Natural killer cell (primary cell): ENCODE measurements around the gene GABRB3. TPM values are rescaled to one million over a fixed set of nuclear protein-coding genes. Genes with fewer than 3 reads are reported as not detected.

Experiments
- ATAC-seq, 3 donors: fragments of 150-1000 bp in 2 of 3; fragments of 200-7000 bp in 1 of 3; cut with Tn5 transposase; 1 replicate in 1 of 3; 2 replicates in 2 of 3; pipeline ENCODE4 v1.10.0; 2021; ENCODE audit warnings: mild to moderate bottlenecking in 2 of 3, moderate library complexity in 2 of 3
- DNase-seq, 2 donors: peaks; one replicate each; pipeline versions ENCODE4 v3.0.0 to v3.0.0-alpha.2; 2013 to 2021; ENCODE audit warnings: mixed read lengths in 1 of 2
- H3K27ac ChIP-seq: one replicate; pipeline ENCODE4 v1.5.1; 2013; ENCODE audit warnings: mild to moderate bottlenecking, low read length
- H3K27me3 ChIP-seq: one replicate; pipeline ENCODE4 v1.6.1; 2013; ENCODE audit warnings: low read length; ENCODE audit not compliant: control insufficient read depth, insufficient read depth
- H3K36me3 ChIP-seq: one replicate; pipeline ENCODE4 v1.6.1; 2013; ENCODE audit warnings: low read length; ENCODE audit not compliant: control insufficient read depth, insufficient read depth
- H3K4me1 ChIP-seq: one replicate; pipeline ENCODE4 v1.6.1; 2013; ENCODE audit warnings: low read length; ENCODE audit not compliant: control insufficient read depth, insufficient read depth
- H3K4me3 ChIP-seq: one replicate; pipeline ENCODE4 v1.5.1; 2013; ENCODE audit warnings: low read length
- H3K9me3 ChIP-seq: one replicate; pipeline ENCODE4 v1.6.1; 2013; ENCODE audit warnings: low read length; ENCODE audit not compliant: control insufficient read depth, insufficient read depth
- H3K27ac Mint-ChIP-seq, 2 donors: one replicate each; pipeline ENCODE4 v1.8.0; 2022; ENCODE audit warnings: mild to moderate bottlenecking in 2 of 2, mixed read lengths in 2 of 2, moderate library complexity in 1 of 2
- H3K27me3 Mint-ChIP-seq, 2 donors: one replicate each; pipeline ENCODE4 v1.8.0; 2022; ENCODE audit warnings: low read depth in 2 of 2, mixed read lengths in 2 of 2
- H3K36me3 Mint-ChIP-seq: one replicate; pipeline ENCODE4 v1.8.0; 2022; ENCODE audit warnings: mixed read lengths
- H3K4me1 Mint-ChIP-seq, 2 donors: one replicate each; pipeline ENCODE4 v1.8.0; 2022; ENCODE audit warnings: mixed read lengths in 2 of 2
- H3K4me3 Mint-ChIP-seq: one replicate; pipeline ENCODE4 v1.8.0; 2022; ENCODE audit warnings: mild to moderate bottlenecking, moderate library complexity, mixed read lengths
- H3K9me3 Mint-ChIP-seq, 2 donors: one replicate each; pipeline ENCODE4 v1.8.0; 2022; ENCODE audit warnings: mixed read lengths in 2 of 2
- CTCF ChIP-seq: fragments of 200-600 bp; IDR thresholded peaks from one replicate; pipeline ENCODE4 v1.8.0; 2022; ENCODE audit warnings: antibody characterized with exemption
- WGBS: methylation state at CpG from one replicate; pipeline ENCODE4 v1.1.7; 2013; ENCODE audit warnings: missing lambda C conversion rate; ENCODE audit not compliant: insufficient coverage; 5-methylcytosine and 5-hydroxymethylcytosine counted together
- intact Hi-C: fragments of 100-400 bp; cut with micrococcal nuclease; formaldehyde crosslinking; loops from one replicate; pipeline ENCODE4 v1.14.2; 2022
- total RNA-seq, 4 donors: library from RNA; stranded (reverse); fragments of 120-200 nt in 1 of 4; gene quantifications; one replicate each; pipeline versions ENCODE4 v1.2.3 to v1.2.4, GENCODE V29; 2013 to 2022

Gene GABRB3
- total RNA-seq, 3 donors from 2014 or later (not counting 1 experiment from before 2014, with no cell fraction given): not detected

DNA sequence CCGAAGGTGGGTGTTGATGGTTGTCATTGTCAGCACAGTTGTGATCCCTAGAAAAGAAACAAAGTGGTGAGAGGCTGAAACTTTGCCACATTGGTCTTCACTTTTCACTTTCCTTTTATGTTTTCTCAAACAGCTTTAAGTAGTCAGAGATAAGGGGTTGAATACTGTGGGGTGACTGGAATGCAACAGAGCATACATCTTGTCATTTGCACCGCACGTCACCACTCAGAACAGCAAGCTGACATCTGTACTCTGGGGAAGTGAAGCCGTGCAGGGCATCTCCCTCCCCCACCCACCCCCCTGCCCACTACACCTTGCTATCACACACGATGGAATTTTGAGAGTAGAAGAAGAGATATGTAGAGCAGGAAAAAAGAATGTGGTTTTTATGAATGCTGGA, 211.7 kb downstream of the GABRB3 start:
- H3K27me3 ChIP-seq: no peaks in the 10 kb centered on the region

GRCh38 chr15:26555898-26556297, 217.0 kb downstream of the GABRB3 start:
- DNase-seq (no peak), ATAC-seq (no peak)
- no peaks in the 10 kb centered on the region for H3K36me3 Mint-ChIP-seq
- intact Hi-C loops: no loop called here
- no peak for TF ChIP-seq CTCF
- Histone ChIP-seq H3K4me1 (no peaks in the 10 kb centered on the region), H3K9me3 (peaks cover 5% of the 10 kb centered on the region), H3K27me3 (no peaks in the 10 kb centered on the region), H3K36me3 (no peaks in the 10 kb centered on the region), H3K27ac (no peak overlapping the region), H3K4me3 (no peak overlapping the region)
- H3K9me3 Mint-ChIP-seq: peaks cover 7 to 17% of the 10 kb centered on the region in 2 donors
- H3K27ac Mint-ChIP-seq: no peak overlapping the region
- H3K4me1 Mint-ChIP-seq: no peaks in the 10 kb centered on the region
- no peak overlapping the region for H3K4me3 Mint-ChIP-seq
- no peaks in the 10 kb centered on the region for H3K27me3 Mint-ChIP-seq
- WGBS: 82% methylated on average over 1 of the region's 3 CpGs

More for the DNA sequence above, 211.7 kb downstream of the GABRB3 start:
- no peak overlapping the region for H3K27ac Mint-ChIP-seq
- no peaks in the 10 kb centered on the region for H3K27me3 Mint-ChIP-seq
- no peak for ATAC-seq
- H3K4me3 Mint-ChIP-seq: no peak overlapping the region
- peaks cover 3 to 9% of the 10 kb centered on the region in 2 donors for H3K9me3 Mint-ChIP-seq
- peaks cover 14% of the 10 kb centered on the region for H3K9me3 ChIP-seq
- no peaks in the 10 kb centered on the region for H3K36me3 Mint-ChIP-seq
- H3K4me1 Mint-ChIP-seq: no peaks in the 10 kb centered on the region
- 85% methylated on average over 4 of the region's 5 CpGs for WGBS
- H3K27ac ChIP-seq: no peak overlapping the region
- intact Hi-C loops: no loop called here
- H3K4me1 ChIP-seq: no peaks in the 10 kb centered on the region
- TF ChIP-seq CTCF: no peak
- H3K36me3 ChIP-seq: no peaks in the 10 kb centered on the region
- no peak overlapping the region for H3K4me3 ChIP-seq
- DNase-seq: no peak

DNA sequence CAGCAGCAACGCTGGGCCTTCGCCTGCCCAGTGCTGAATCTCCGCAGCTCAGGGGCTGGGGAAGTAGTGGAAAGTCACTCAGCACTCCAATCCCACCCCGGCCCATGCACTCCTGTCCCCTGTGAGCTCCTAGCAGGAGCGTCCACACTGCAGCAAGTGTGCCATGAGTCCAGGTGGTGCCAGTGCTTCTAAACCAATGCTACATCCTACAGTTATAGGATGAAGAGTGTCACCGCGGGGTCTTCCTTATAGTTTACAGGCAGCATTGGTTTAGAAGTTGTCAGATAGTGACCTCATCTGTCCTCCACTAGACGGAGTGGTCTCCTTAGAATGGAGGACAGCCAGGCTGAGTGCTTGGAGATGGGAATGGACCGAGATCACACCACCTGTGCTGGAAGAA, 221.4 kb downstream of the GABRB3 start:
- H3K36me3 Mint-ChIP-seq: no peaks in the 10 kb centered on the region
- Histone ChIP-seq H3K27ac (no peak overlapping the region), H3K4me3 (no peak overlapping the region), H3K9me3 (peaks cover 8% of the 10 kb centered on the region), H3K36me3 (no peaks in the 10 kb centered on the region), H3K27me3 (no peaks in the 10 kb centered on the region), H3K4me1 (no peaks in the 10 kb centered on the region)
- no peaks in the 10 kb centered on the region for H3K27me3 Mint-ChIP-seq
- no peak overlapping the region for H3K4me3 Mint-ChIP-seq
- intact Hi-C loops: no loop called here
- H3K9me3 Mint-ChIP-seq: peaks cover 14 to 21% of the 10 kb centered on the region in 2 donors
- no peak for DNase-seq
- no peak overlapping the region for H3K27ac Mint-ChIP-seq
- no peaks in the 10 kb centered on the region for H3K4me1 Mint-ChIP-seq
- WGBS: 91% methylated on average over 9 of the region's 9 CpGs
- TF ChIP-seq CTCF: no peak
- ATAC-seq: no peak

DNA sequence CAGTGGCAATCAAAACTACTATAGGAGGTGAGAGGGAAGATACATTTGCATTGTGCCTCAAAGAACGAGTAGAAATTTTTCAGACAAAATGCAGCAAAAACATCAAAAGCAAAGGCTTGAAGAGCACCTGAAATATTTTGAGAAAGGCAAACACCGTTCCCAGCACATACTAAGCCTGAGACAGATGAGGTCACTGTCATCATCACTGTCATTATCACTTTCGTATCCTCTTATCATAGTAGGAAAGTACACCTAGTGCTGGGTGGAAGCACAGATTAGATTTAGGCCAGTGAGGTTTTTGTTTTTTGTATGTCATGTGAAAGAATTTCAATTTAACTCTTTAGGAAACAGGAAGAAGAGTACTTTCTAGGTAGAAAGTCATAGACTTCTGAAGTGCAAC, 222.0 kb downstream of the GABRB3 start:
- Mint-ChIP-seq H3K27ac (no peak overlapping the region), H3K4me1 (no peaks in the 10 kb centered on the region), H3K27me3 (no peaks in the 10 kb centered on the region), H3K9me3 (peaks cover 11 to 21% of the 10 kb centered on the region in 2 donors), H3K36me3 (no peaks in the 10 kb centered on the region), H3K4me3 (no peak overlapping the region)
- intact Hi-C loops: no loop called here
- no peak for TF ChIP-seq CTCF
- Histone ChIP-seq H3K4me3 (no peak overlapping the region), H3K9me3 (peaks cover 9% of the 10 kb centered on the region), H3K27ac (no peak overlapping the region), H3K4me1 (no peaks in the 10 kb centered on the region), H3K36me3 (no peaks in the 10 kb centered on the region), H3K27me3 (no peaks in the 10 kb centered on the region)
- ATAC-seq (no peak), DNase-seq (no peak)
- WGBS: 83% methylated on average over 2 of the region's 3 CpGs
